Measurements from ENCODE around the gene PELO.
"Not testable (repeated sequence)": the region's sequence is repeated elsewhere in the genome, so short reads cannot be mapped to it uniquely, and the experiment has no call there.

Gene PELO

GRCh38 chr5:52811067-52811749 is 23.5 kb downstream of the PELO start:
- no peak for DNase-seq (ENCODE audit: low spot score)
- Histone ChIP-seq H3K27ac (peak overlapping the region; percentile 19 to 84), H3K4me3 (no peak overlapping the region)
- TF ChIP-seq, protein P1, sequence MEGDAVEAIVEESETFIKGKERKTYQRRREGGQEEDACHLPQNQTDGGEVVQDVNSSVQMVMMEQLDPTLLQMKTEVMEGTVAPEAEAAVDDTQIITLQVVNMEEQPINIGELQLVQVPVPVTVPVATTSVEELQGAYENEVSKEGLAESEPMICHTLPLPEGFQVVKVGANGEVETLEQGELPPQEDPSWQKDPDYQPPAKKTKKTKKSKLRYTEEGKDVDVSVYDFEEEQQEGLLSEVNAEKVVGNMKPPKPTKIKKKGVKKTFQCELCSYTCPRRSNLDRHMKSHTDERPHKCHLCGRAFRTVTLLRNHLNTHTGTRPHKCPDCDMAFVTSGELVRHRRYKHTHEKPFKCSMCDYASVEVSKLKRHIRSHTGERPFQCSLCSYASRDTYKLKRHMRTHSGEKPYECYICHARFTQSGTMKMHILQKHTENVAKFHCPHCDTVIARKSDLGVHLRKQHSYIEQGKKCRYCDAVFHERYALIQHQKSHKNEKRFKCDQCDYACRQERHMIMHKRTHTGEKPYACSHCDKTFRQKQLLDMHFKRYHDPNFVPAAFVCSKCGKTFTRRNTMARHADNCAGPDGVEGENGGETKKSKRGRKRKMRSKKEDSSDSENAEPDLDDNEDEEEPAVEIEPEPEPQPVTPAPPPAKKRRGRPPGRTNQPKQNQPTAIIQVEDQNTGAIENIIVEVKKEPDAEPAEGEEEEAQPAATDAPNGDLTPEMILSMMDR (IDR thresholded peaks at IDR 0.05), result no peak

DNA sequence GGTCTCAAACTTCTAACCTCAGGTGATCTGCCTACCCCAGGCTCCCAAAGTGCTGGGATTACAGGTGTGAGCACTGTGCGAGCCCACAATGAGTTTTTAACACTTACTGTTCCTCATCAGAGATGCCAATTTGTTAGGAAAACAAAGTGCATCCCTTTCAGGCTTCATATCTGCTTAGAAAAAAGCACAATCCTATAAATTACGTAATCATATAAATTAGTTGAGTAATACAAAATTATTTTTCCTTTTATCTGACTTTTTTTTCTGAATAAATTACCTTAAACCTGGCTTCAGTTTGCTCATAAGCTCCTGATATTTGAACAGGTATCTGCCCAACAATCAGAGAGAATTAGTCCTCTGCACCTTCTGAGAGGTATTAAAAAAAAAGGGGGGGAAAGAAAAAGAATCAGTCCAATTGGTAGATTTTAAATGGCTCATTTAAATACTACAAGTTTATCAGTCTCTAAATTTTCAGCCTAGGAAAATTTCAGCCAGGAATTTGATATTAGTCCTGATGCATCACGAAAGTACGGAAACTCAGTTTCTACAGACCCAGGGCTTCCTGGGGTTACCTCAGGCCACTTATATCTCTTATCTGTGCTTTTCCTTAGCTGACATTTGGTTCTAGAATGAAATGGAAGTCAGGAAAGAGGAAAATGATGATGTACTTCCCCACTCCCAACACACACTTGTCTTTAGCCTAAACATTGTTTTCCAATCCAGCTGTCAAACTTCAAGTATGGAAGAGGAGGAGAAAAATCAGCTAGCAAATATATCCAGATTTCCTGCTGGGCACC is 26.8 kb downstream of the PELO start:
- Histone ChIP-seq H3K27ac (peak overlapping the region; percentile 43 to 74), H3K4me3 (no peak overlapping the region)
- TF ChIP-seq, protein P1 (IDR thresholded peaks at IDR 0.05), result no peak
- DNase-seq (ENCODE audit: low spot score), result no peak

- H3K4me3 ChIP-seq, result no peak overlapping the region
- DNase-seq (ENCODE audit: low spot score), result no peak
- TF ChIP-seq, protein P1 (IDR thresholded peaks at IDR 0.05), result no peak
- H3K27ac ChIP-seq, result peak overlapping the region in 1 of 2 donors; percentile 14
Measured at GRCh38 chr5:52817818-52818217, 30.1 kb downstream of the PELO start.

DNA sequence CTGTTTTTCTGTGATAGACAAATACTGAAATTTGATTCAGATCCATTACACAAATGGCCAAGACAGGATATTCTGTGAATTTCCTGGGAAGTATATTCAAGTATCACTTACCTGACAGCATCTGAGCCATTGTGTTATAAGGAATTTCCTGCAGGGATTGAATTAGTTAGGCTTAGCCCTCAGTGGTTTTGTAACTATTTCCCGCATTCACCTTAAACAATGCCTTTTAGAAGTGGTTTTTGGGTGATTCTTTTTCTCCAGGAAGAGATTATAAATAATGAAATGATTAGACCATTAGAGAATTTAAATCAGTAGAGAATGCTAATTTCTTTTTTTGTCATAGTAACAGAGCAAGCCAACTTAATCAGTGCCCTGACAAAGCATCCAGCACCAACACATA is 30.6 kb downstream of the PELO start:
- Histone ChIP-seq H3K27ac (peak overlapping the region in 1 of 2 donors; percentile 14), H3K4me3 (no peak overlapping the region)
- TF ChIP-seq, protein P1 (IDR thresholded peaks at IDR 0.05), result no peak
- DNase-seq (ENCODE audit: low spot score), result no peak

- H3K27ac ChIP-seq, result peak overlapping the region in 1 of 2 donors; percentile 19
- H3K4me3 ChIP-seq; DNase-seq (ENCODE audit: low spot score): not testable (repeated sequence)
Measured at GRCh38 chr5:52818807-52819206, 31.1 kb downstream of the PELO start.

DNA sequence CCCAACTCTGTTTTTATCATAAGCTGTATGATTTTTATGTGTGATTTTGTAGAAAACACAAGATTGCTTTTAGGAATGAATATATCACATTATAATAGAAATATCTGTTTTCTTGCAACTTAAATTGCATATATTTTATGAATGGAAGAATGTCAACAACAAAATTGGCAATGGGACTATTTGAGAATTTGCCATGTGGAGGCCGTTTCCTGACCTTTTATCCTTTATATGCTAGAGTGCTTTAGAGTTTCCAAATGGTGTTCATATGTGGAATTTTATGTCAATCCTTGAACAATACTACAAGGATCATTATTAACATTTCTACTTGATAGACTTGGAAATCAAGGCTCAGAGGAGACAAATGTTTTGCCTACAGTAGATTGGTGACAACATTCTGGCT is 34.2 kb downstream of the PELO start:
- DNase-seq (ENCODE audit: low spot score), result no peak
- Histone ChIP-seq H3K4me3 (peak overlapping the region; percentile 33), H3K27ac (peak overlapping the region; percentile 44 to 74)
- TF ChIP-seq, protein P1 (IDR thresholded peaks at IDR 0.05), result no peak

DNA sequence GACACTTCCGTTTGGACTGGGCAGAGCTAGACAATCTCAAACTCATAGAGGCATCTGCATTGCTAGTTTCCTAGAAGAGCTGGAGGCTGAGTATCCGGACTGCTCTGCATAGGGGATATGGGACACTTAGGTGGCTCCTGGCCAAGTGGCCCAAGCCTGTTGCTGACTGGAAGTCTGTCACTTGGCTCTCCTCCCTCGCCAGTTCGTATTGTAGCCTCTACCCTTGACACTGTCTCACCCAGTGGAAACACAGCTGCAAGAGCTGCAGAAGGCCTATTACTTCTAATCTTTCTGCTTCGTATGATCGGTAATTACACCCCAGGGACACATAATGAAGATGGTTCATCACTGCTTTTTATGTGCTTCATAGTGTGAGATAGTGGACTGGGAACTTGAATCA is 34.7 kb downstream of the PELO start:
- H3K4me3 ChIP-seq, result peak overlapping the region; percentile 33
- peak; percentile 81 for DNase-seq (ENCODE audit: low spot score)
- H3K27ac ChIP-seq, result peak overlapping the region; percentile 44 to 74

More for the DNA sequence above, 34.7 kb downstream of the PELO start:
- TF ChIP-seq, protein P1 (IDR thresholded peaks at IDR 0.05), result no peak
